Stimulated activated CD8-positive, alpha-beta memory T cell treated with anti-CD3 and anti-CD28 coated beads, Interleukin-12 subunit alpha, Interleukin-12 subunit beta, amount 100 ng/mL, for 24 hours (primary cell): ENCODE data around the gene ZNF573.

Experiments
- DNase-seq: peaks from one replicate; pipeline ENCODE4 v3.0.0-alpha.2; 2020; ENCODE audit errors: extremely low read depth

Gene ZNF573

GRCh38 chr19:37695144-37695899, 84.1 kb downstream of the ZNF573 start:
- no peak for DNase-seq

- DNase-seq = no peak
These were observed 86.3 kb downstream of the ZNF573 start for GRCh38 chr19:37692956-37693620.

- DNase-seq = peak; percentile 52
These were observed 87.4 kb downstream of the ZNF573 start for GRCh38 chr19:37691881-37692504.
